Mesothelial cell of epicardium (in vitro differentiated cells): ENCODE data around the gene ZNF837. TPM values are rescaled to one million over a fixed set of nuclear protein-coding genes. Genes with fewer than 3 reads are reported as not detected.

Experiments used
- DNase-seq, 2 experiments: peaks; one replicate each; pipeline ENCODE4 v3.0.0; 2021; ENCODE audit warnings: low spot score in 2 of 2; ENCODE audit not compliant: unreplicated experiment in 2 of 2
- H3K27ac Mint-ChIP-seq: 2 replicates; pipeline ENCODE4 v1.8.0; 2021; ENCODE audit warnings: mixed read lengths
- H3K27me3 Mint-ChIP-seq: 2 replicates; pipeline ENCODE4 v1.8.0; 2021; ENCODE audit warnings: low read depth, mixed read lengths
- H3K36me3 Mint-ChIP-seq: 2 replicates; pipeline ENCODE4 v1.8.0; 2021; ENCODE audit warnings: mixed read lengths
- H3K4me1 Mint-ChIP-seq: 2 replicates; pipeline ENCODE4 v1.8.0; 2021; ENCODE audit warnings: mixed read lengths
- H3K4me3 Mint-ChIP-seq: 2 replicates; pipeline ENCODE4 v1.8.0; 2021; ENCODE audit warnings: mild to moderate bottlenecking, moderate library complexity, mixed read lengths
- H3K9me3 Mint-ChIP-seq: 2 replicates; pipeline ENCODE4 v1.8.0; 2021; ENCODE audit warnings: mixed read lengths
- CTCF ChIP-seq: fragments of 200-600 bp; sonication (generic); IDR thresholded peaks from one replicate; pipeline ENCODE4 v1.5.0; 2021; ENCODE audit warnings: antibody characterized with exemption; ENCODE audit not compliant: unreplicated experiment
- total RNA-seq: library from RNA; stranded (reverse); gene quantifications from 3 replicates; pipeline ENCODE4 v1.2.1, GENCODE V29; 2021

Gene ZNF837
- total RNA-seq, 1 donor from 2014 or later = 3.9 TPM

DNA sequence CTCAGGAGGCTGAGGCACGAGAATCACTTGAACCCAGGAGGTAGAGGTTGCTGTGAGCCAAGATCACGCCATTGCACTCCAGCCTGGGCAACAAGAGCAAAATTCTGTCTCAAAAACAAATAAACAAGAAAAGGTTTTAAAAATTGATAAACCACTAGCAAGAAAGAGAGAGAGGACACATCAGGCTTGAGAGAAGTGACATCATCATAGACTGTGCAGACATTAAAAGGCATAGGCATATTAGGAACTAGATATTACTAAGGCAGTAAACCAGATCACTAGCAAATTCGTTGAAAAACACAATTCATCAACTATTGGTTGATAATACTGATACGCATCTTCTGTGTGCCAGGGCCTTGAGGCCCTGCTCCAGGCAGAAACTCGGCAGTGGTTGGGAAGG, 35.3 kb downstream of the ZNF837 start:
- Mint-ChIP-seq H3K4me3 (peak overlapping the region; percentile 76), H3K27me3 (peaks cover 31% of the 10 kb centered on the region)

DNA sequence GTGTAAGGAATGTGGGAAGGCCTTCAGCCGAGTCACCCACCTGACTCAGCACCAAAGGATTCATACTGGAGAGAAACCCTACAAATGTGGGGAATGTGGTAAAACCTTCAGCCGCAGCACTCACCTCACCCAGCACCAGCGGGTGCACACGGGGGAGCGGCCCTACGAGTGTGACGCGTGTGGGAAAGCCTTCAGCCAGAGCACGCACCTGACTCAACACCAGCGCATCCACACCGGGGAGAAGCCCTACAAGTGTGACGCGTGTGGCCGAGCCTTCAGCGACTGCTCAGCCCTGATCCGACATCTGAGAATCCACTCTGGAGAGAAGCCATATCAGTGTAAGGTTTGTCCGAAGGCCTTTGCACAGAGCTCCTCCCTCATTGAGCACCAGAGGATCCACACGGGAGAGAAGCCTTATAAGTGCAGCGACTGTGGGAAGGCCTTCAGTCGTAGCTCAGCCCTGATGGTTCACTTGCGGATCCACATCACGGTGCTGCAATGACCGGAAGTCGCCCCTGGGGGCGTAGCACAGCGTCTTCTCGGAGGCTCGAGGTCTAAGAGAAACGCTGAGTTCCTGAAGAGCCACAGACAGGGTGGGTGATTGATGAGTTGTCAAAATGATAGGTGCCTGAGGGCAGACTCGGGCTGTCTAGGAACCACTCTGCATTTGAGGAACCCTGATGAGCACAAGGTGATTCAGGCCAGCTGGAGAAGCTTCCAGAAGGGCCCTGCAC, 41.8 kb downstream of the ZNF837 start:
- Mint-ChIP-seq H3K27me3 (no peaks in the 10 kb centered on the region), H3K4me1 (no peaks in the 10 kb centered on the region), H3K4me3 (no peak overlapping the region), H3K36me3 (peaks cover 36% of the 10 kb centered on the region), H3K27ac (no peak overlapping the region), H3K9me3 (peaks cover 2% of the 10 kb centered on the region)
- DNase-seq = no peak
- TF ChIP-seq CTCF = no peak

More for the DNA sequence above, 35.3 kb downstream of the ZNF837 start:
- H3K9me3 Mint-ChIP-seq = no peaks in the 10 kb centered on the region
- H3K36me3 Mint-ChIP-seq = peaks cover 13% of the 10 kb centered on the region
- H3K27ac Mint-ChIP-seq = no peak overlapping the region
- DNase-seq = no peak
- peaks cover 16% of the 10 kb centered on the region for H3K4me1 Mint-ChIP-seq
- TF ChIP-seq CTCF = no peak

DNA sequence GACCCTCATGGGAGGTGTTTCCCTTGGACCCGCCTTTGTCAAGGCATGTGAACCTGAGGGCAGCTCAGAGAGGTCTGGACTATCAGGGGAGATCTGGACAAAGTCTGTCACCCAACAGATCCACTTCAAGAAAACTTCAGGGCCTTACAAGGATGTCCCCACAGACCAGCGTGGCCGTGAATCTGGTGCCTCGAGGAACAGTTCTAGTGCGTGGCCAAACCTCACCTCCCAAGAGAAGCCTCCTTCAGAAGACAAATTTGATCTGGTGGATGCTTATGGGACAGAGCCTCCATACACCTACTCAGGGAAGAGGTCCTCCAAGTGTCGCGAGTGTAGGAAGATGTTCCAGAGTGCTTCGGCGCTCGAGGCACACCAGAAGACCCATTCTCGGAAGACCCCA, 42.5 kb downstream of the ZNF837 start:
- no peak for TF ChIP-seq CTCF
- peaks cover 2% of the 10 kb centered on the region for H3K9me3 Mint-ChIP-seq
- no peak overlapping the region for H3K4me3 Mint-ChIP-seq
- H3K4me1 Mint-ChIP-seq = no peaks in the 10 kb centered on the region
- DNase-seq = no peak
- no peaks in the 10 kb centered on the region for H3K27me3 Mint-ChIP-seq
- H3K27ac Mint-ChIP-seq = no peak overlapping the region
- H3K36me3 Mint-ChIP-seq = peaks cover 36% of the 10 kb centered on the region

DNA sequence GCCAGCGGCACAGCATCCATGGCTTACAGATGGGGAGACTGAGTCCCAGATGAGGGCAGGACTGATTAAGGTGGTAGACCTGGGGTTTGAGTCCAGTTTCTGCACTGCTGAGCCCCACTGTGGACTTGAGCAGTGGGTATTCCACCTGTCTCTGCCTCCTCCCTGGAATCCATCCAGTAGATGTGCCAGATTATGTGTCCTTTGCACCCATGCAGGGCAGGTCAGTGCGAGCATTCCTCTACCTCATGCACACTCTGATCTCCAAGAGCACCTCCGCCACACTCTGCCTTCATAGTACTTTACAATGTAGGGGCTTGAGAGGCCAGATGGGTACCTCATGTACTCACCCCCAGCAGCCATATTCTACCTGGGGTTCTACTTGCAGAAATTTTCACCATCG, 44.0 kb downstream of the ZNF837 start:
- H3K27ac Mint-ChIP-seq = no peak overlapping the region
- DNase-seq = no peak
- H3K27me3 Mint-ChIP-seq = no peaks in the 10 kb centered on the region
- TF ChIP-seq CTCF = no peak
- peaks cover 2% of the 10 kb centered on the region for H3K9me3 Mint-ChIP-seq
- no peak overlapping the region for H3K4me3 Mint-ChIP-seq
- H3K36me3 Mint-ChIP-seq = peaks cover 29% of the 10 kb centered on the region
- H3K4me1 Mint-ChIP-seq = no peaks in the 10 kb centered on the region

- TF ChIP-seq CTCF = no peak
- H3K9me3 Mint-ChIP-seq = peaks cover 2% of the 10 kb centered on the region
- no peaks in the 10 kb centered on the region for H3K4me1 Mint-ChIP-seq
- H3K36me3 Mint-ChIP-seq = peaks cover 29% of the 10 kb centered on the region
- no peak overlapping the region for H3K27ac Mint-ChIP-seq
- no peak for DNase-seq
- H3K4me3 Mint-ChIP-seq = no peak overlapping the region
- H3K27me3 Mint-ChIP-seq = no peaks in the 10 kb centered on the region
Measured at GRCh38 chr19:58336216-58336615, 44.6 kb downstream of the ZNF837 start.
